HL-60 (cell line): Measurements from ENCODE around the gene CYP27A1.

ENCODE experiments used
- DNase-seq, 2 experiments: peaks; one replicate each; pipeline ENCODE4 v3.0.0-alpha.2; 2010 to 2020; ENCODE audit warnings: low read depth in 1 of 2, low spot score in 1 of 2
- H3K27ac ChIP-seq: fragments of 250-450 bp; sonication (Bioruptor Pico); replicated peaks from 2 replicates; pipeline ENCODE4 v1.5.1; 2020; ENCODE audit warnings: mild to moderate bottlenecking, moderate library complexity
- H3K27me3 ChIP-seq: fragments of 250-450 bp; sonication (Bioruptor Pico); 2 replicates; pipeline ENCODE4 v1.5.1; 2021; ENCODE audit warnings: mild to moderate bottlenecking, moderate library complexity; ENCODE audit not compliant: insufficient read depth, poor library complexity, severe bottlenecking
- H3K4me3 ChIP-seq: replicated peaks from 2 replicates; pipeline ENCODE4 v1.5.1; 2011; ENCODE audit warnings: mild to moderate bottlenecking, control low read depth, low read length; ENCODE audit not compliant: insufficient read depth
- GABPA ChIP-seq: IDR thresholded peaks from 2 replicates; pipeline ENCODE4 v1.6.1; 2012; ENCODE audit warnings: low read depth
- POLR2AphosphoS5 ChIP-seq: IDR thresholded peaks from 2 replicates; pipeline ENCODE4 v1.6.1; 2012; ENCODE audit warnings: low read depth
- SPI1 ChIP-seq: IDR thresholded peaks from 2 replicates; pipeline ENCODE4 v1.6.1; 2012; ENCODE audit warnings: low read depth, mild to moderate bottlenecking, borderline replicate concordance
- TF ChIP-seq, protein P1 (sequence below): IDR thresholded peaks from one replicate; pipeline ENCODE4 v1.5.1; 2011; ENCODE audit warnings: low read length, control low read depth, inconsistent platforms; ENCODE audit not compliant: insufficient read depth
- TF ChIP-seq, protein P2 (sequence below): IDR thresholded peaks from 2 replicates; pipeline ENCODE4 v1.6.1; 2012; ENCODE audit warnings: low read depth; ENCODE audit not compliant: insufficient replicate concordance

Gene CYP27A1

DNA sequence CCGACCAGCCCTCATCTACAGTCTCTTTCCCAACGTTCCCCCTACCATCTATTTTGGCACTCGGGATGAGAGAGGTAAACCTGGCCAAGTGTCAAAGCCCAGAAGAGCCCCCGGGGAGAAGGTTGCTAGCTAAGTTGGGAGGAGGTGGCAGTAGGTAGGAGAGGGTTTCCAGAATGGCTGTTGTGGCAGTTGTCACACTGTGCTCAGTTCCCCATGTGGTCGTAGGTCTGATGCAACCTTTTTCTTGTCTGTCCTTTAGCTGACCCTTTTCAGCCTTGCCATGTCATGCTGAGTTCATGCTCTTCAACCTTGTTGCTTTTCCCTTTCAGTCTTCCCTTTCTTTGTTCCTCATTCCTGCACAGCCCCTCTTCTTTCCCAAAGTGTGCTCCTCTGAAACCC, 36.8 kb upstream of the CYP27A1 start:
- Histone ChIP-seq H3K4me3 (no peak overlapping the region), H3K27ac (peak overlapping the region; percentile 84), H3K27me3 (no peaks in the 10 kb centered on the region)
- peak; percentile 91 to 92 for DNase-seq
- TF ChIP-seq POLR2AphosphoS5, result peak; percentile 79
- TF ChIP-seq, protein P1, sequence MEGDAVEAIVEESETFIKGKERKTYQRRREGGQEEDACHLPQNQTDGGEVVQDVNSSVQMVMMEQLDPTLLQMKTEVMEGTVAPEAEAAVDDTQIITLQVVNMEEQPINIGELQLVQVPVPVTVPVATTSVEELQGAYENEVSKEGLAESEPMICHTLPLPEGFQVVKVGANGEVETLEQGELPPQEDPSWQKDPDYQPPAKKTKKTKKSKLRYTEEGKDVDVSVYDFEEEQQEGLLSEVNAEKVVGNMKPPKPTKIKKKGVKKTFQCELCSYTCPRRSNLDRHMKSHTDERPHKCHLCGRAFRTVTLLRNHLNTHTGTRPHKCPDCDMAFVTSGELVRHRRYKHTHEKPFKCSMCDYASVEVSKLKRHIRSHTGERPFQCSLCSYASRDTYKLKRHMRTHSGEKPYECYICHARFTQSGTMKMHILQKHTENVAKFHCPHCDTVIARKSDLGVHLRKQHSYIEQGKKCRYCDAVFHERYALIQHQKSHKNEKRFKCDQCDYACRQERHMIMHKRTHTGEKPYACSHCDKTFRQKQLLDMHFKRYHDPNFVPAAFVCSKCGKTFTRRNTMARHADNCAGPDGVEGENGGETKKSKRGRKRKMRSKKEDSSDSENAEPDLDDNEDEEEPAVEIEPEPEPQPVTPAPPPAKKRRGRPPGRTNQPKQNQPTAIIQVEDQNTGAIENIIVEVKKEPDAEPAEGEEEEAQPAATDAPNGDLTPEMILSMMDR, result no peak
- TF ChIP-seq GABPA, result no peak
- TF ChIP-seq, protein P2, sequence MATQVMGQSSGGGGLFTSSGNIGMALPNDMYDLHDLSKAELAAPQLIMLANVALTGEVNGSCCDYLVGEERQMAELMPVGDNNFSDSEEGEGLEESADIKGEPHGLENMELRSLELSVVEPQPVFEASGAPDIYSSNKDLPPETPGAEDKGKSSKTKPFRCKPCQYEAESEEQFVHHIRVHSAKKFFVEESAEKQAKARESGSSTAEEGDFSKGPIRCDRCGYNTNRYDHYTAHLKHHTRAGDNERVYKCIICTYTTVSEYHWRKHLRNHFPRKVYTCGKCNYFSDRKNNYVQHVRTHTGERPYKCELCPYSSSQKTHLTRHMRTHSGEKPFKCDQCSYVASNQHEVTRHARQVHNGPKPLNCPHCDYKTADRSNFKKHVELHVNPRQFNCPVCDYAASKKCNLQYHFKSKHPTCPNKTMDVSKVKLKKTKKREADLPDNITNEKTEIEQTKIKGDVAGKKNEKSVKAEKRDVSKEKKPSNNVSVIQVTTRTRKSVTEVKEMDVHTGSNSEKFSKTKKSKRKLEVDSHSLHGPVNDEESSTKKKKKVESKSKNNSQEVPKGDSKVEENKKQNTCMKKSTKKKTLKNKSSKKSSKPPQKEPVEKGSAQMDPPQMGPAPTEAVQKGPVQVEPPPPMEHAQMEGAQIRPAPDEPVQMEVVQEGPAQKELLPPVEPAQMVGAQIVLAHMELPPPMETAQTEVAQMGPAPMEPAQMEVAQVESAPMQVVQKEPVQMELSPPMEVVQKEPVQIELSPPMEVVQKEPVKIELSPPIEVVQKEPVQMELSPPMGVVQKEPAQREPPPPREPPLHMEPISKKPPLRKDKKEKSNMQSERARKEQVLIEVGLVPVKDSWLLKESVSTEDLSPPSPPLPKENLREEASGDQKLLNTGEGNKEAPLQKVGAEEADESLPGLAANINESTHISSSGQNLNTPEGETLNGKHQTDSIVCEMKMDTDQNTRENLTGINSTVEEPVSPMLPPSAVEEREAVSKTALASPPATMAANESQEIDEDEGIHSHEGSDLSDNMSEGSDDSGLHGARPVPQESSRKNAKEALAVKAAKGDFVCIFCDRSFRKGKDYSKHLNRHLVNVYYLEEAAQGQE, result no peak
- peak; percentile 50; the same call in 1 of the 2 replicates for TF ChIP-seq SPI1

- H3K4me3 ChIP-seq, result no peak overlapping the region
- TF ChIP-seq POLR2AphosphoS5 (no peak; the same call in 1 of the 2 replicates), SPI1 (no peak), GABPA (no peak)
- TF ChIP-seq, protein P2, result no peak
- TF ChIP-seq, protein P1, result no peak
- H3K27ac ChIP-seq, result peak overlapping the region; percentile 84
- DNase-seq, result no peak
- no peaks in the 10 kb centered on the region for H3K27me3 ChIP-seq
Measured at GRCh38 chr2:218745559-218746469, 36.1 kb upstream of the CYP27A1 start.

GRCh38 chr2:218746470-218746795, 35.5 kb upstream of the CYP27A1 start:
- Histone ChIP-seq H3K27me3 (no peaks in the 10 kb centered on the region), H3K4me3 (no peak overlapping the region), H3K27ac (no peak overlapping the region)
- no peak for TF ChIP-seq GABPA
- no peak for DNase-seq

- TF ChIP-seq GABPA, result no peak
- TF ChIP-seq POLR2AphosphoS5, result no peak
- TF ChIP-seq, protein P2, result no peak
- TF ChIP-seq, protein P1, result no peak
- no peak for TF ChIP-seq SPI1
- H3K27ac ChIP-seq, result no peak overlapping the region
- no peak overlapping the region for H3K4me3 ChIP-seq
- H3K27me3 ChIP-seq, result no peaks in the 10 kb centered on the region
- no peak for DNase-seq
Measured at GRCh38 chr2:218746960-218747359, 35.0 kb upstream of the CYP27A1 start.
